GM20431 (cell line): ENCODE data around the gene DBT.
"Not testable (repeated sequence)": the region's sequence is repeated elsewhere in the genome, so short reads cannot be mapped to it uniquely, and the experiment has no call there.

Experiments used
- in situ Hi-C: fragments of 300-500 bp; cut with MseI, MboI; formaldehyde crosslinking; loops from one replicate; pipeline ENCODE4 v1.15.0; 2020; ENCODE audit warnings: low sequenced_read_pairs; ENCODE audit not compliant: unreplicated experiment

DBT gene

GRCh38 chr1:100252901-100253300, 3.3 kb upstream of the DBT start:
- in situ Hi-C loops = no loop called here

GRCh38 chr1:100250807-100251206, 1.2 kb upstream of the DBT start:
- in situ Hi-C loops = no loop called here

- in situ Hi-C loops = no loop called here
Measured at GRCh38 chr1:100250264-100250663, 630 bp upstream of the DBT start.

- in situ Hi-C loops = no loop called here
Measured at GRCh38 chr1:100249155-100249536, 488 bp downstream of the DBT start.

GRCh38 chr1:100246738-100247137, 2.9 kb downstream of the DBT start:
- in situ Hi-C loops = no loop called here

- in situ Hi-C loops = no loop called here
Measured at GRCh38 chr1:100240631-100241030, 9.0 kb downstream of the DBT start.

GRCh38 chr1:100239961-100240360, 9.7 kb downstream of the DBT start:
- in situ Hi-C loops = no loop called here

GRCh38 chr1:100237091-100237490, 12.5 kb downstream of the DBT start:
- in situ Hi-C loops = no loop called here

- in situ Hi-C loops = no loop called here
Measured at GRCh38 chr1:100234432-100234831, 15.2 kb downstream of the DBT start.

- in situ Hi-C loops = not testable (repeated sequence)
Measured at GRCh38 chr1:100233566-100233965, 16.1 kb downstream of the DBT start.

- in situ Hi-C loops = no loop called here
Measured at GRCh38 chr1:100232156-100232555, 17.5 kb downstream of the DBT start.

GRCh38 chr1:100231721-100232120, 17.9 kb downstream of the DBT start:
- in situ Hi-C loops = no loop called here

GRCh38 chr1:100230765-100231164, 18.9 kb downstream of the DBT start:
- in situ Hi-C loops = no loop called here

- in situ Hi-C loops = no loop called here
Measured at GRCh38 chr1:100229681-100230443, 19.8 kb downstream of the DBT start.

GRCh38 chr1:100222428-100222827, 27.2 kb downstream of the DBT start:
- in situ Hi-C loops = no loop called here

GRCh38 chr1:100219883-100220282, 29.8 kb downstream of the DBT start:
- in situ Hi-C loops = no loop called here

GRCh38 chr1:100219457-100219856, 30.2 kb downstream of the DBT start:
- in situ Hi-C loops = no loop called here

GRCh38 chr1:100217834-100218233, 31.8 kb downstream of the DBT start:
- in situ Hi-C loops = no loop called here

- in situ Hi-C loops = no loop called here
Measured at GRCh38 chr1:100215101-100215500, 34.5 kb downstream of the DBT start.

- in situ Hi-C loops = no loop called here
Measured at GRCh38 chr1:100213141-100213540, 36.5 kb downstream of the DBT start.

- in situ Hi-C loops = no loop called here
Measured at GRCh38 chr1:100206301-100206700, 43.3 kb downstream of the DBT start.

GRCh38 chr1:100205593-100205992, 44.0 kb downstream of the DBT start:
- in situ Hi-C loops = not testable (repeated sequence)
